PC-9 (cell line): ENCODE measurements around the gene POU2F3. TPM values are rescaled to one million over a fixed set of nuclear protein-coding genes. Genes with fewer than 3 reads are reported as not detected.

ENCODE experiments used
- BruUV-seq: library from RNA; stranded (reverse); fragments of 400-500 nt; replicated peaks from 2 replicates; lab custom pipeline; 2021; lab: Mats Ljungman, UMichigan
- CTCF ChIA-PET: fragments of 300-600 bp; sonication (Branson Sonifier 250); formaldehyde crosslinking; loops from one replicate; lab custom pipeline; 2022; ENCODE audit warnings: antibody characterized with exemption; lab: Charles Lee
- POLR2A ChIA-PET: fragments of 300-600 bp; sonication (Branson Sonifier 250); formaldehyde crosslinking; loops from one replicate; lab custom pipeline; 2022; ENCODE audit warnings: antibody characterized with exemption; ENCODE audit not compliant: unreplicated experiment; lab: Charles Lee
- DNase-seq, 2 experiments: peaks; one replicate each; pipeline versions ENCODE4 v3.0.0 to v3.0.0-alpha.2; 2015 to 2022; ENCODE audit warnings: mixed read lengths in 1 of 2
- H2AFZ ChIP-seq: fragments of 200-600 bp; sonication (generic); 2 replicates; pipeline ENCODE4 v1.8.1; 2017; ENCODE audit warnings: antibody characterized with exemption
- H3F3A ChIP-seq: fragments of 200-600 bp; sonication (generic); 2 replicates; pipeline ENCODE4 v1.8.1; 2017; ENCODE audit warnings: antibody characterized with exemption, mild to moderate bottlenecking, low read depth; ENCODE audit not compliant: insufficient read depth
- H3K27ac ChIP-seq: fragments of 200-600 bp; sonication (generic); 2 replicates; pipeline ENCODE4 v1.6.1; 2016; ENCODE audit warnings: mixed run types
- H3K27me3 ChIP-seq: fragments of 200-600 bp; sonication (generic); 2 replicates; pipeline ENCODE4 v1.6.1; 2016; ENCODE audit warnings: low read depth, mixed run types; ENCODE audit not compliant: insufficient read depth
- H3K36me3 ChIP-seq: fragments of 200-600 bp; sonication (generic); 2 replicates; pipeline ENCODE4 v1.6.1; 2016; ENCODE audit warnings: low read depth, mixed run types
- H3K4me1 ChIP-seq: fragments of 200-600 bp; sonication (generic); replicated peaks from 2 replicates; pipeline ENCODE4 v1.6.1; 2016; ENCODE audit warnings: mixed run types; ENCODE audit not compliant: insufficient read depth
- H3K4me2 ChIP-seq: fragments of 200-600 bp; sonication (generic); 2 replicates; pipeline ENCODE4 v1.6.1; 2017; ENCODE audit warnings: mixed run types
- H3K4me3 ChIP-seq: fragments of 200-600 bp; sonication (generic); 2 replicates; pipeline ENCODE4 v1.6.1; 2016; ENCODE audit warnings: mixed run types
- H3K79me2 ChIP-seq: fragments of 200-600 bp; sonication (generic); 2 replicates; pipeline ENCODE4 v1.6.1; 2017; ENCODE audit warnings: low read depth, mixed run types
- H3K9me2 ChIP-seq: fragments of 200-600 bp; sonication (generic); 2 replicates; pipeline ENCODE4 v1.8.1; 2017; ENCODE audit warnings: mild to moderate bottlenecking; ENCODE audit not compliant: insufficient read depth
- H3K9me3 ChIP-seq: fragments of 200-600 bp; sonication (generic); 2 replicates; pipeline ENCODE4 v1.8.1; 2016; ENCODE audit warnings: low read depth; ENCODE audit not compliant: insufficient read depth
- H4K20me1 ChIP-seq: fragments of 200-600 bp; sonication (generic); 2 replicates; pipeline ENCODE4 v1.8.1; 2017; ENCODE audit not compliant: insufficient read depth
- EZH2 ChIP-seq: fragments of 200-600 bp; sonication (generic); IDR thresholded peaks from 2 replicates; pipeline ENCODE4 v1.8.0; 2017; ENCODE audit warnings: antibody characterized with exemption, low read depth
- intact Hi-C: fragments of 100-400 bp; cut with micrococcal nuclease; formaldehyde crosslinking; loops from one replicate; pipeline ENCODE4 v1.10.0; 2022; ENCODE audit not compliant: unreplicated experiment
- total RNA-seq: library from RNA; stranded (reverse); gene quantifications from 2 replicates; pipeline ENCODE4 v1.2.3, GENCODE V29; 2021
- TF ChIP-seq, protein P1 (sequence below): fragments of 200-600 bp; sonication (generic); conservative IDR thresholded peaks from 2 replicates; pipeline ENCODE4 v1.6.1; 2017; ENCODE audit warnings: mixed run types, antibody characterized with exemption, mild to moderate bottlenecking, moderate library complexity

Gene POU2F3
- total RNA-seq, 1 experiment from 2014 or later = 2.9 TPM

DNA sequence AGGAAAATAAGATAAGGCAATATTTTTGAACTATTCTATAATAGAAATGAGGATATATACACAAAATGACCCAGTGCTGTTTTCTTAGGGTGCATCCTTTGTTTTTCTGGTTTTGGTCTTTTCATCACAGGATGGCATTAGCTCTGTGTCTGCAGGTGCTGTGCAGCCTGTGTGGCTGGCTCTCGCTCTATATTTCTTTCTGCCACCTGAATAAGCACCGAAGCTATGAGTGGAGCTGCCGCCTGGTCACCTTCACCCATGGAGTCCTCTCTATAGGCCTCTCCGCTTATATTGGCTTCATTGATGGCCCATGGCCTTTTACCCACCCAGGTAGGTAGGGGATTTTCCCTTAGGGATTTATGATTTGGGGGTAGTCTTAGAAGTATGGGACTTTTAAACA is 87.4 kb downstream of the POU2F3 start:
- H3F3A ChIP-seq = peaks cover 46% of the 10 kb centered on the region
- no peak overlapping the region for H3K4me2 ChIP-seq
- no peak overlapping the region for H3K4me3 ChIP-seq
- ChIA-PET CTCF (no interaction called here), POLR2A (no interaction called here)
- no peaks in the 10 kb centered on the region for H3K9me3 ChIP-seq
- no peaks in the 10 kb centered on the region for H4K20me1 ChIP-seq
- H3K27ac ChIP-seq = no peak overlapping the region
- H3K4me1 ChIP-seq = peaks cover 43% of the 10 kb centered on the region
- no peaks in the 10 kb centered on the region for H3K79me2 ChIP-seq
- no peaks in the 10 kb centered on the region for H3K36me3 ChIP-seq
- intact Hi-C loops = no loop called here
- no TSS peak for BruUV-seq
- no peak for DNase-seq
- H2AFZ ChIP-seq = no peak overlapping the region
- no peaks in the 10 kb centered on the region for H3K27me3 ChIP-seq
- no peak for TF ChIP-seq EZH2
- TF ChIP-seq, protein P1, sequence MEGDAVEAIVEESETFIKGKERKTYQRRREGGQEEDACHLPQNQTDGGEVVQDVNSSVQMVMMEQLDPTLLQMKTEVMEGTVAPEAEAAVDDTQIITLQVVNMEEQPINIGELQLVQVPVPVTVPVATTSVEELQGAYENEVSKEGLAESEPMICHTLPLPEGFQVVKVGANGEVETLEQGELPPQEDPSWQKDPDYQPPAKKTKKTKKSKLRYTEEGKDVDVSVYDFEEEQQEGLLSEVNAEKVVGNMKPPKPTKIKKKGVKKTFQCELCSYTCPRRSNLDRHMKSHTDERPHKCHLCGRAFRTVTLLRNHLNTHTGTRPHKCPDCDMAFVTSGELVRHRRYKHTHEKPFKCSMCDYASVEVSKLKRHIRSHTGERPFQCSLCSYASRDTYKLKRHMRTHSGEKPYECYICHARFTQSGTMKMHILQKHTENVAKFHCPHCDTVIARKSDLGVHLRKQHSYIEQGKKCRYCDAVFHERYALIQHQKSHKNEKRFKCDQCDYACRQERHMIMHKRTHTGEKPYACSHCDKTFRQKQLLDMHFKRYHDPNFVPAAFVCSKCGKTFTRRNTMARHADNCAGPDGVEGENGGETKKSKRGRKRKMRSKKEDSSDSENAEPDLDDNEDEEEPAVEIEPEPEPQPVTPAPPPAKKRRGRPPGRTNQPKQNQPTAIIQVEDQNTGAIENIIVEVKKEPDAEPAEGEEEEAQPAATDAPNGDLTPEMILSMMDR = no peak
- H3K9me2 ChIP-seq = no peaks in the 10 kb centered on the region

DNA sequence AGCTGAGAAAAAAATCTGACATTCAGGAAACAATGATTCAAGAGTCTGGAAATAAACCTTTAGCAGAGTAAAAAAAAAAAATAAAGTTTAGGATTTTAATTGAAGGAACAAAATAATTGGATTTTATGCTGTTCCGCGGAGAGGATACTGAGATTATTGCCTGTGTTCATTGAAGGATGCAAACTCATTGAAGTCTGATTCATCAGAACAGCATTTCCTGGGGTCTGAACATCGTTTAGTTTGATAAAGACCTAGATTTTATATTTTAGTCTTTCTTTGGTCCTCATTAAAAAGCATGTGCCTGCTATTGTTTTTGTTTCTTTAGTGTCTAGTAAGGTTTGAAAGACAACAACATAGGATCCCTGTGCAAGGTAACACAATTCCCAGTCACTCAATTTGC is 89.6 kb downstream of the POU2F3 start:
- ChIA-PET CTCF (no interaction called here), POLR2A (no interaction called here)
- peaks cover 45% of the 10 kb centered on the region for H3F3A ChIP-seq
- intact Hi-C loops = no loop called here
- no peak overlapping the region for H3K27ac ChIP-seq
- TF ChIP-seq, protein P1 = no peak
- no peak for TF ChIP-seq EZH2
- no peaks in the 10 kb centered on the region for H3K9me2 ChIP-seq
- peaks cover 65% of the 10 kb centered on the region for H3K4me1 ChIP-seq
- H3K4me3 ChIP-seq = no peak overlapping the region
- no peaks in the 10 kb centered on the region for H4K20me1 ChIP-seq
- no peak overlapping the region for H3K4me2 ChIP-seq
- no peaks in the 10 kb centered on the region for H3K79me2 ChIP-seq
- H3K27me3 ChIP-seq = no peaks in the 10 kb centered on the region
- no peaks in the 10 kb centered on the region for H3K9me3 ChIP-seq
- DNase-seq = no peak
- no peaks in the 10 kb centered on the region for H3K36me3 ChIP-seq
- H2AFZ ChIP-seq = no peak overlapping the region
- BruUV-seq = no TSS peak

GRCh38 chr11:120330045-120330444 is 90.1 kb downstream of the POU2F3 start:
- peaks cover 63% of the 10 kb centered on the region for H3K4me1 ChIP-seq
- POLR2A ChIA-PET = no interaction called here
- intact Hi-C loops = loop anchor here (2.0 to 10.0 kb wide), 2 partner anchors 13 to 175 kb away; no protein-coding TSS in a partner anchor

More at GRCh38 chr11:120330045-120330444, 90.1 kb downstream of the POU2F3 start:
- Histone ChIP-seq H3F3A (peaks cover 43% of the 10 kb centered on the region), H3K9me2 (no peaks in the 10 kb centered on the region), H4K20me1 (no peaks in the 10 kb centered on the region), H3K4me2 (no peak overlapping the region), H3K4me3 (no peak overlapping the region), H2AFZ (no peak overlapping the region), H3K36me3 (no peaks in the 10 kb centered on the region), H3K27me3 (no peaks in the 10 kb centered on the region), H3K9me3 (no peaks in the 10 kb centered on the region), H3K79me2 (no peaks in the 10 kb centered on the region), H3K27ac (no peak overlapping the region)
- no peak for TF ChIP-seq EZH2
- TF ChIP-seq, protein P1 = no peak
- CTCF ChIA-PET = no interaction called here
- DNase-seq = peak in 1 of 2 experiments; percentile 28
- BruUV-seq = no TSS peak
